Gastrocnemius medialis (tissue), 4 donors: Measurements from ENCODE around the gene DVL2. TPM values are rescaled to one million over a fixed set of nuclear protein-coding genes. Genes with fewer than 3 reads are reported as not detected.
A peak's percentile ranks its signal among the peaks of the same experiment; 100 is the strongest.

Source experiments
- ATAC-seq, 2 donors: fragments of 150-250 bp; one replicate each; pipeline ENCODE4 v1.9.1; 2016
- DNase-seq, 2 donors: peaks; one replicate each; pipeline ENCODE4 v3.0.0-alpha.2; 2019
- H3K27ac ChIP-seq, 4 donors: fragments of 200-600 bp; sonication (generic); 1 replicate in 1 of 4; 2 replicates in 3 of 4; pipeline ENCODE4 v1.5.1; 2016 to 2018; ENCODE audit warnings: mild to moderate bottlenecking in 2 of 4, moderate library complexity in 1 of 4
- H3K27me3 ChIP-seq, 3 donors: fragments of 200-600 bp; sonication (generic) in 2 of 3; 1 replicate in 1 of 3; 2 replicates in 2 of 3; pipeline versions ENCODE4 v1.5.1 to v1.6.0; 2016 to 2019; ENCODE audit warnings: mild to moderate bottlenecking in 1 of 3, moderate library complexity in 1 of 3
- H3K36me3 ChIP-seq, 2 donors: fragments of 200-600 bp; sonication (generic) in 1 of 2; one replicate each; pipeline ENCODE4 v1.5.1; 2017 to 2018
- H3K4me1 ChIP-seq, 2 donors: fragments of 200-600 bp; sonication (generic) in 1 of 2; one replicate each; pipeline ENCODE4 v1.5.1; 2016 to 2017; ENCODE audit warnings: mild to moderate bottlenecking in 2 of 2
- H3K4me3 ChIP-seq, 4 donors: fragments of 200-600 bp; sonication (generic) in 3 of 4; 1 replicate in 1 of 4; 2 replicates in 3 of 4; pipeline ENCODE4 v1.5.1; 2016 to 2019; ENCODE audit warnings: mild to moderate bottlenecking in 2 of 4
- H3K9me3 ChIP-seq, 3 donors: fragments of 200-600 bp; sonication (generic) in 2 of 3; 1 replicate in 1 of 3; 2 replicates in 2 of 3; pipeline ENCODE4 v1.5.1; 2016 to 2019
- CTCF ChIP-seq, 5 experiments: fragments of 450-650 bp in 3 of 5; fragments of 200-600 bp in 2 of 5; sonication (generic) in 2 of 5; IDR thresholded peaks in 4 of 5; conservative IDR thresholded peaks in 1 of 5; 1 replicate in 4 of 5; 2 replicates in 1 of 5; pipeline ENCODE4 v1.5.1; 2016 to 2019; ENCODE audit warnings: antibody characterized with exemption in 5 of 5, mild to moderate bottlenecking in 3 of 5, moderate library complexity in 3 of 5
- POLR2A ChIP-seq, 2 donors: fragments of 450-650 bp; IDR thresholded peaks; one replicate each; pipeline ENCODE4 v1.6.1; 2017; ENCODE audit warnings: antibody characterized with exemption in 2 of 2, mild to moderate bottlenecking in 2 of 2, moderate library complexity in 2 of 2
- in situ Hi-C, 4 donors: fragments of 200-750 bp; cut with MboI; loops; one replicate each; pipeline versions ENCODE4 v1.15.0 to v1.8.0; 2017; ENCODE audit warnings: low sequenced_read_pairs in 4 of 4
- intact Hi-C: fragments of 100-400 bp; cut with DNase I; formaldehyde crosslinking; loops from one replicate; pipeline ENCODE4 v1.15.1; 2023; ENCODE audit warnings: low total_unique reads
- total RNA-seq, 4 donors: library from RNA; depleted of rRNA; stranded (reverse); fragments of >200 nt; gene quantifications; one replicate each; pipeline versions ENCODE4 v1.1.0 to v1.2.3, GENCODE V29; 2016

Gene DVL2
- total RNA-seq, 4 donors from 2014 or later = 15.5 to 22.6 (median 20.5) TPM

GRCh38 chr17:7237266-7237760 is 3.0 kb upstream of the DVL2 start:
- Histone ChIP-seq H3K4me3 (peak overlapping the region; percentile 78 to 100 (median 98)), H3K27ac (peak overlapping the region; percentile 92 to 99 (median 95)), H3K36me3 (peaks cover 0 to 29% of the 10 kb centered on the region in 2 donors), H3K9me3 (no peaks in the 10 kb centered on the region), H3K27me3 (no peaks in the 10 kb centered on the region), H3K4me1 (peaks cover 44 to 53% of the 10 kb centered on the region in 2 donors)
- intact Hi-C loops = loop anchor here (5.0 kb wide), 1 partner anchor 605 kb away; no protein-coding TSS in a partner anchor
- in situ Hi-C loops = no loop called here
- TF ChIP-seq POLR2A (IDR thresholded peaks at IDR 0.05) = no peak
- TF ChIP-seq CTCF (IDR thresholded peaks at IDR 0.05 in 4 of 5, conservative IDR thresholded peaks at IDR 0.05 in 1 of 5) = no peak
- ATAC-seq (no peak), DNase-seq (no peak)

GRCh38 chr17:7236808-7237207 is 2.5 kb upstream of the DVL2 start:
- no peak for DNase-seq
- no peak for ATAC-seq
- Histone ChIP-seq H3K36me3 (peaks cover 0 to 29% of the 10 kb centered on the region in 2 donors), H3K4me1 (peaks cover 49 to 58% of the 10 kb centered on the region in 2 donors), H3K9me3 (no peaks in the 10 kb centered on the region), H3K4me3 (no peak overlapping the region), H3K27me3 (no peaks in the 10 kb centered on the region), H3K27ac (peak overlapping the region; percentile 92 to 99 (median 95))
- intact Hi-C loops = loop anchor here (5.0 kb wide), 1 partner anchor 605 kb away; no protein-coding TSS in a partner anchor
- TF ChIP-seq POLR2A (IDR thresholded peaks at IDR 0.05) (no peak), CTCF (IDR thresholded peaks at IDR 0.05 in 4 of 5, conservative IDR thresholded peaks at IDR 0.05 in 1 of 5) (no peak)
- in situ Hi-C loops = no loop called here

GRCh38 chr17:7235693-7236665 is 1.7 kb upstream of the DVL2 start:
- H3K27ac ChIP-seq = peak overlapping the region; percentile 88 to 99 (median 95)
- peaks cover 42 to 57% of the 10 kb centered on the region in 2 donors for H3K4me1 ChIP-seq
- DNase-seq (peak in 1 of 2 donors; percentile 9), ATAC-seq (no peak)
- H3K9me3 ChIP-seq = no peaks in the 10 kb centered on the region
- in situ Hi-C loops (no loop called here), intact Hi-C loops (loop anchor here (2.0 to 5.0 kb wide), 2 partner anchors 15 to 606 kb away; no protein-coding TSS in a partner anchor)
- peaks cover 0 to 26% of the 10 kb centered on the region in 2 donors for H3K36me3 ChIP-seq
- H3K27me3 ChIP-seq = no peaks in the 10 kb centered on the region
- H3K4me3 ChIP-seq = no peak overlapping the region
- TF ChIP-seq POLR2A (IDR thresholded peaks at IDR 0.05) (no peak), CTCF (IDR thresholded peaks at IDR 0.05 in 4 of 5, conservative IDR thresholded peaks at IDR 0.05 in 1 of 5) (no peak)

GRCh38 chr17:7233701-7234082 is 625 bp downstream of the DVL2 start:
- Histone ChIP-seq H3K9me3 (no peaks in the 10 kb centered on the region), H3K4me1 (peaks cover 29 to 44% of the 10 kb centered on the region in 2 donors), H3K36me3 (peaks cover 0 to 39% of the 10 kb centered on the region in 2 donors), H3K27ac (peak overlapping the region; percentile 88 to 99 (median 95)), H3K4me3 (peak overlapping the region; percentile 81 to 99 (median 88)), H3K27me3 (no peaks in the 10 kb centered on the region)
- peak; percentile 3 for ATAC-seq
- TF ChIP-seq CTCF (IDR thresholded peaks at IDR 0.05 in 4 of 5, conservative IDR thresholded peaks at IDR 0.05 in 1 of 5) (no peak), POLR2A (IDR thresholded peaks at IDR 0.05) (no peak)
- DNase-seq = no peak
- intact Hi-C loops (loop anchor here (2.0 kb wide), 1 partner anchor 13 kb away; no protein-coding TSS in a partner anchor), in situ Hi-C loops (no loop called here)
